Measurements from ENCODE around the gene ASCL1. TPM values are rescaled to one million over a fixed set of nuclear protein-coding genes. Genes with fewer than 3 reads are reported as not detected.

The ASCL1 gene
- total RNA-seq, 1 experiment from 2014 or later = not detected

GRCh38 chr12:102933168-102933567, 24.3 kb upstream of the ASCL1 start:
- Histone ChIP-seq H3K4me1 (replicated peaks) (no peaks in the 10 kb centered on the region), H3K4me3 (no peak overlapping the region), H3K27me3 (replicated peaks) (no peaks in the 10 kb centered on the region), H3K9me3 (replicated peaks) (no peaks in the 10 kb centered on the region), H3K36me3 (no peaks in the 10 kb centered on the region), H3K27ac (no peak overlapping the region)
- DNase-seq (ENCODE audit: low read depth in 1 of 2, low spot score in 2 of 2) = no peak

DNA sequence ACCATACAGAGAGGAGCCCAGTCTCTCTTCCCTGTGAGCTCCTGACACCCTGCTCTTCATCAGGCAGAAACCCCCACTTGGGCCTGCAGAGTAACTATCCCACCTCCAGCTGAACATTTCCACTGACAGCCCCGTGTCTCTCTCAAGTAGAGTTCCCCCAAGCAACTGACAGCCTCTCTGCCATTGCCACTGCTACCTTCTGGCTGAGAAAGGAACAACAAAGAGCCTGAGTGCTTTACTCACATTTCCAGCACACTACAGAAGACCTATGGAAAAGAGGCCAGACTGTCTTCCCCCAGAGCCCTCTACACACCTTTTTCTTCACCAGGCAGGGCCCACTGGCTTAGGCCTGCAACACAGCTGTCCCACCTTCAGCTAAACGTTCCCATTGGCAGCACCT, 18.4 kb upstream of the ASCL1 start:
- Histone ChIP-seq H3K36me3 (no peaks in the 10 kb centered on the region), H3K4me3 (no peak overlapping the region), H3K27me3 (replicated peaks) (no peaks in the 10 kb centered on the region), H3K9me3 (replicated peaks) (no peaks in the 10 kb centered on the region), H3K27ac (no peak overlapping the region), H3K4me1 (replicated peaks) (no peaks in the 10 kb centered on the region)
- DNase-seq (ENCODE audit: low read depth in 1 of 2, low spot score in 2 of 2) = no peak

- Histone ChIP-seq H3K4me1 (replicated peaks) (no peaks in the 10 kb centered on the region), H3K27ac (no peak overlapping the region), H3K36me3 (no peaks in the 10 kb centered on the region), H3K27me3 (replicated peaks) (no peaks in the 10 kb centered on the region), H3K9me3 (replicated peaks) (no peaks in the 10 kb centered on the region), H3K4me3 (no peak overlapping the region)
- DNase-seq (ENCODE audit: low read depth in 1 of 2, low spot score in 2 of 2) = no peak
These were observed 17.7 kb upstream of the ASCL1 start for GRCh38 chr12:102939670-102940222.

DNA sequence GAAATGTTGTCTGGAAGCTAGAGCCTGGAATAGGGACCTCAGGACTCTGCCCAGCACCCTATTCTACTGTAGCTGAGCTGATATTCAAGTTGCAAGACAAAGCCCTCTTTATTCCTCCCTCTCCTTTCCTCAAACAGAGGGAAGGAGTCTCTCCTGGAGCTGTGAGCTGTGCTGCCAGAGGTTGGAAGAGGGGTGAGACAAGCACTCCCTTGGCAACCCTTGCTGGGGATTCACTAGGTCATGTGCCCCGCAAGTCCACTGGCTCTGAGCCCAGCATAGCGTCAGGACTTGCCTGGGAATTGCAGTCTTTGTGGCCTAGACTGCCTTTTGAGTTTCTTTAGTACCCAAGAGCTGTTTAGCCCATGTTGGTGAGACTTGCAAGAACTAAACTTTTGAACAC, 11.4 kb upstream of the ASCL1 start:
- Histone ChIP-seq H3K4me1 (replicated peaks) (no peaks in the 10 kb centered on the region), H3K4me3 (no peak overlapping the region), H3K27me3 (replicated peaks) (peaks cover 19% of the 10 kb centered on the region), H3K9me3 (replicated peaks) (no peaks in the 10 kb centered on the region), H3K27ac (no peak overlapping the region), H3K36me3 (no peaks in the 10 kb centered on the region)
- no peak for DNase-seq (ENCODE audit: low read depth in 1 of 2, low spot score in 2 of 2)

DNA sequence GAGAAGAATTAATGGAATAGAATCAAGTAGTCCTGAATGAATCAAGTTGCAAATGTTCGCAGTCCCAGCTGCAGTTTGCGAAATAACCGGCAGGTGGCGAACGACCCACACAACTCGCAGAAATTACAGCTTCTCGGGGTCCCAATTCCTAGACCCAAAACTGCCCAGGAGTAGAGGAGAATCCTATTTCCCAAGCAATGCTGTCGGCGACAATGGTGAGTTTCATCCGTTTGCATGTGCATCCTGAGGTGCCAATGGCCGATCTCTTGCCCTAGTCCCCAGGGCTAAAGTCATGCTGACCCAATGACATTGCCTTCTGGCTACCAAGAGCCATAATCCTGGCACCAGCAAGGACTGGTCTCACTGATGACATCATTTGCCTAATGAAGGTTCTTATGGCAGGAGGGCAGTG, 8.5 kb upstream of the ASCL1 start:
- Histone ChIP-seq H3K36me3 (no peaks in the 10 kb centered on the region), H3K27ac (no peak overlapping the region), H3K27me3 (replicated peaks) (peaks cover 31% of the 10 kb centered on the region), H3K9me3 (replicated peaks) (no peaks in the 10 kb centered on the region), H3K4me3 (no peak overlapping the region), H3K4me1 (replicated peaks) (no peaks in the 10 kb centered on the region)
- peak in 1 of 2 experiments; percentile 26 for DNase-seq (ENCODE audit: low read depth in 1 of 2, low spot score in 2 of 2)

- DNase-seq (ENCODE audit: low read depth in 1 of 2, low spot score in 2 of 2) = no peak
- Histone ChIP-seq H3K4me3 (no peak overlapping the region), H3K36me3 (no peaks in the 10 kb centered on the region), H3K27ac (no peak overlapping the region), H3K9me3 (replicated peaks) (no peaks in the 10 kb centered on the region), H3K27me3 (replicated peaks) (peaks cover 35% of the 10 kb centered on the region), H3K4me1 (replicated peaks) (no peaks in the 10 kb centered on the region)
These were observed 7.1 kb upstream of the ASCL1 start for GRCh38 chr12:102950107-102950949.

- DNase-seq (ENCODE audit: low read depth in 1 of 2, low spot score in 2 of 2) = no peak
- Histone ChIP-seq H3K27ac (no peak overlapping the region), H3K36me3 (no peaks in the 10 kb centered on the region), H3K4me3 (no peak overlapping the region), H3K9me3 (replicated peaks) (no peaks in the 10 kb centered on the region), H3K4me1 (replicated peaks) (no peaks in the 10 kb centered on the region), H3K27me3 (replicated peaks) (peaks cover 40% of the 10 kb centered on the region)
These were observed 6.4 kb upstream of the ASCL1 start for GRCh38 chr12:102950950-102951619.

DNA sequence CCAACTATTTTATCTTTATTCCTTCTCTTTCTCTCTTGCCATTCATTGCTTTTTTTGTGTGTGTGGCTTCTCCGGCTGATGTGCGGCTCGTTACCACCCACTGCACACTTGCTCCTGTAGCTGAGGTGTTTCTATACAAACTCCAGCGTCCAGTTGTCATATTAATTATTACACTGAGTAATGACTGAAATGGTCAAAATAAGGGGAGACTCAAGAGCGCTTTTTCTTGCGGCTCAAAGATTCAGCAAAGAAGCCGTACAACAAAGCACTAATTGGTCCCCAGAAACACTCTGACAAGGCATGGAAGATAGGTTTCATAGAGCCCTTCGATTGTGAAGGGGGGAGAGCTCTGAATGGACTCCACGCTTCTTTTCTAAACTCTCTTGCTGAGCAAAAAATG, 5.6 kb upstream of the ASCL1 start:
- H3K9me3 ChIP-seq (replicated peaks) = no peaks in the 10 kb centered on the region
- H3K4me1 ChIP-seq (replicated peaks) = no peaks in the 10 kb centered on the region
- no peaks in the 10 kb centered on the region for H3K36me3 ChIP-seq
- no peak overlapping the region for H3K4me3 ChIP-seq
- DNase-seq (ENCODE audit: low read depth in 1 of 2, low spot score in 2 of 2) = no peak
- H3K27ac ChIP-seq = no peak overlapping the region
- peaks cover 46% of the 10 kb centered on the region for H3K27me3 ChIP-seq (replicated peaks)

GRCh38 chr12:102953221-102953620, 4.3 kb upstream of the ASCL1 start:
- DNase-seq (ENCODE audit: low read depth in 1 of 2, low spot score in 2 of 2) = no peak
- H3K27me3 ChIP-seq (replicated peaks) = peaks cover 56% of the 10 kb centered on the region
- H3K4me1 ChIP-seq (replicated peaks) = peaks cover 1% of the 10 kb centered on the region; the same call in 1 of the 2 replicates
- H3K4me3 ChIP-seq = no peak overlapping the region
- H3K36me3 ChIP-seq = no peaks in the 10 kb centered on the region
- peaks cover 2% of the 10 kb centered on the region; the same call in 1 of the 2 replicates for H3K9me3 ChIP-seq (replicated peaks)
- H3K27ac ChIP-seq = no peak overlapping the region

- Histone ChIP-seq H3K9me3 (replicated peaks) (peaks cover 7% of the 10 kb centered on the region; the same call in 1 of the 2 replicates), H3K36me3 (no peaks in the 10 kb centered on the region), H3K4me1 (replicated peaks) (peaks cover 4% of the 10 kb centered on the region; the same call in 1 of the 2 replicates), H3K27me3 (replicated peaks) (peaks cover 66% of the 10 kb centered on the region), H3K4me3 (no peak overlapping the region), H3K27ac (no peak overlapping the region)
- no peak for DNase-seq (ENCODE audit: low read depth in 1 of 2, low spot score in 2 of 2)
These were observed 3.3 kb upstream of the ASCL1 start for GRCh38 chr12:102954134-102954533.

DNA sequence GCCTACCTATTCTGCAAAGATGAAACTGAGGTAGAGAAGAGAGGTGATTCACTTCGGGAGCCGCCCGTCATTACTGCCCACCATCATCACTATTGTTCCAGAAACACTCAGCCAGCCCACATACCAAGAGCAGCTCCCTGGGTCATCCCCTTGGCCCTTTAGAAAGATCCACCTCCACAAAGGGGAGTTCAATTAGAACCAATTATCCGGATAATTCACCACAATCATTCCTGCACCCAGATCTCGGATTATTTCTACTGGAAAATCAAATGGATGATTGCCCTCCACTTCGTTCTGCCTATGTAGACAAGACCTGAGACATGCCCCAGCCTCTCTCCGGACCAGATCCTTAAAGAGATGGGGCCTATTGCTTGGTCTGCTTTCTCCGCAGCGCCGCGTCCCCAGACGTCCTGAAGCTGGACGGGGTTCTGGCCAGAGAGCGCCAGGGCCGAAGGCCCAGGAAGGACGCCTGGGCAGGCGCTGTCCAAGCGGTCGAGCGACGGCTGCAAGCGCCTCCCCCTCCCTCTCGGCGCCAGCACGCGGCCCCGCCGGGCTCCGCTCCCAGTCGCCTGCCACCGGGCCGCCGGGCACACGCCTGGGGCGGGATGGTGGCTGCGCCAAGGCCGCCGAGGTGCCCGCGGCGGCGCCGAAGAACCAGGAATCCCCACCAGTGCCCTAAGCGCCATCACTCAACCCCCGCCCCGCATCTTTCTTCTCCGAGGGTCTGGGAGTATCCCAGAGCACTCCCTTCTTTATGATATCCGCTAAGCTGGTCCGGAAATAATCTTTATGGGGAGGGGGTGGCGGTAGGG, 1.3 kb upstream of the ASCL1 start:
- Histone ChIP-seq H3K4me1 (replicated peaks) (peaks cover 4% of the 10 kb centered on the region; the same call in 1 of the 2 replicates), H3K27me3 (replicated peaks) (peaks cover 61% of the 10 kb centered on the region), H3K4me3 (no peak overlapping the region), H3K36me3 (no peaks in the 10 kb centered on the region), H3K9me3 (replicated peaks) (peaks cover 7% of the 10 kb centered on the region; the same call in 1 of the 2 replicates), H3K27ac (no peak overlapping the region)
- DNase-seq (ENCODE audit: low read depth in 1 of 2, low spot score in 2 of 2) = no peak

- peaks cover 4% of the 10 kb centered on the region; the same call in 1 of the 2 replicates for H3K4me1 ChIP-seq (replicated peaks)
- peaks cover 64% of the 10 kb centered on the region for H3K27me3 ChIP-seq (replicated peaks)
- no peak for DNase-seq (ENCODE audit: low read depth in 1 of 2, low spot score in 2 of 2)
- no peak overlapping the region for H3K27ac ChIP-seq
- peaks cover 7% of the 10 kb centered on the region; the same call in 1 of the 2 replicates for H3K9me3 ChIP-seq (replicated peaks)
- H3K36me3 ChIP-seq = no peaks in the 10 kb centered on the region
- no peak overlapping the region for H3K4me3 ChIP-seq
These were observed 641 bp upstream of the ASCL1 start for GRCh38 chr12:102956738-102957327.

Data from SJSA1 (cell line).